Brain microvascular endothelial cell (primary cell): ENCODE results near the gene TMED9.
A peak's percentile ranks its signal among the peaks of the same experiment; 100 is the strongest.

ENCODE experiments used
- DNase-seq: peaks from one replicate; pipeline ENCODE4 v3.0.0-alpha.2; 2020
- H3K27ac ChIP-seq: fragments of 250-450 bp; sonication (Bioruptor Pico); 2 replicates; pipeline ENCODE4 v1.5.1; 2020; ENCODE audit warnings: mild to moderate bottlenecking, moderate library complexity
- H3K27me3 ChIP-seq: fragments of 250-450 bp; sonication (Bioruptor Pico); replicated peaks from 2 replicates; pipeline ENCODE4 v1.5.1; 2020; ENCODE audit warnings: mild to moderate bottlenecking
- H3K36me3 ChIP-seq: fragments of 250-450 bp; sonication (Bioruptor Pico); replicated peaks from 2 replicates; pipeline ENCODE4 v1.5.1; 2020; ENCODE audit warnings: mild to moderate bottlenecking
- H3K4me3 ChIP-seq: 2 replicates; pipeline ENCODE4 v1.5.1; 2011; ENCODE audit warnings: low read depth, mild to moderate bottlenecking, control low read depth, low read length, moderate library complexity
- CTCF ChIP-seq: IDR thresholded peaks from 2 replicates; pipeline ENCODE4 v1.5.1; 2011; ENCODE audit warnings: low read depth, mild to moderate bottlenecking, moderate library complexity, low read length, control low read depth, inconsistent platforms; ENCODE audit errors: missing control alignments
- in situ Hi-C: cut with HindIII; loops from 2 replicates; pipeline ENCODE4 v1.10.0; 2017; ENCODE audit warnings: low sequenced_read_pairs, low pct_ligation_motif_present

The TMED9 gene

GRCh38 chr5:177568326-177568725 is 23.7 kb upstream of the TMED9 start:
- no peak for DNase-seq
- in situ Hi-C loops, result no loop called here
- H3K36me3 ChIP-seq, result no peaks in the 10 kb centered on the region
- no peak for TF ChIP-seq CTCF
- no peak overlapping the region for H3K4me3 ChIP-seq
- H3K27ac ChIP-seq, result no peak overlapping the region
- no peaks in the 10 kb centered on the region for H3K27me3 ChIP-seq

- H3K36me3 ChIP-seq, result no peaks in the 10 kb centered on the region
- TF ChIP-seq CTCF, result no peak
Observed at GRCh38 chr5:177569894-177570293, 22.1 kb upstream of the TMED9 start.

GRCh38 chr5:177575488-177575887 is 16.5 kb upstream of the TMED9 start:
- DNase-seq, result no peak
- in situ Hi-C loops, result no loop called here

More at GRCh38 chr5:177569894-177570293, 22.1 kb upstream of the TMED9 start:
- DNase-seq, result no peak
- H3K27ac ChIP-seq, result no peak overlapping the region
- in situ Hi-C loops, result no loop called here
- H3K27me3 ChIP-seq, result no peaks in the 10 kb centered on the region
- H3K4me3 ChIP-seq, result no peak overlapping the region

GRCh38 chr5:177576169-177576568 is 15.8 kb upstream of the TMED9 start:
- H3K27ac ChIP-seq, result no peak overlapping the region
- no peak for DNase-seq
- no peak overlapping the region for H3K4me3 ChIP-seq
- peak; percentile 6 for TF ChIP-seq CTCF
- in situ Hi-C loops, result no loop called here
- no peaks in the 10 kb centered on the region for H3K36me3 ChIP-seq
- H3K27me3 ChIP-seq, result no peaks in the 10 kb centered on the region

More at GRCh38 chr5:177575488-177575887, 16.5 kb upstream of the TMED9 start:
- Histone ChIP-seq H3K4me3 (no peak overlapping the region), H3K27ac (no peak overlapping the region), H3K36me3 (no peaks in the 10 kb centered on the region), H3K27me3 (no peaks in the 10 kb centered on the region)
- no peak for TF ChIP-seq CTCF

- Histone ChIP-seq H3K27ac (no peak overlapping the region), H3K27me3 (no peaks in the 10 kb centered on the region), H3K36me3 (no peaks in the 10 kb centered on the region), H3K4me3 (no peak overlapping the region)
- DNase-seq, result no peak
- TF ChIP-seq CTCF, result no peak
- in situ Hi-C loops, result no loop called here
Observed at GRCh38 chr5:177578316-177578715, 13.7 kb upstream of the TMED9 start.

- no peak for DNase-seq
- no peak for TF ChIP-seq CTCF
- Histone ChIP-seq H3K4me3 (no peak overlapping the region), H3K27me3 (peaks cover 2% of the 10 kb centered on the region), H3K27ac (no peak overlapping the region), H3K36me3 (peaks cover 3% of the 10 kb centered on the region)
- in situ Hi-C loops, result no loop called here
Observed at GRCh38 chr5:177588413-177588909, 3.5 kb upstream of the TMED9 start.
